IPS-20b (cell line): ENCODE measurements around the gene FDX2.
"Not testable (repeated sequence)": the region's sequence is repeated elsewhere in the genome, so short reads cannot be mapped to it uniquely, and the experiment has no call there.

Experiments
- H3K27ac ChIP-seq: one replicate; pipeline ENCODE4 v1.5.1; 2013; ENCODE audit warnings: low read length
- H3K27me3 ChIP-seq: 2 replicates; pipeline ENCODE4 v1.6.1; 2013; ENCODE audit warnings: mild to moderate bottlenecking, low read length, inconsistent platforms; ENCODE audit not compliant: insufficient read depth
- H3K36me3 ChIP-seq: 2 replicates; pipeline ENCODE4 v1.6.1; 2013; ENCODE audit warnings: low read depth, mild to moderate bottlenecking, inconsistent platforms, low read length, moderate library complexity; ENCODE audit not compliant: insufficient read depth
- H3K4me1 ChIP-seq: 2 replicates; pipeline ENCODE4 v1.6.1; 2013; ENCODE audit warnings: mild to moderate bottlenecking, control low read depth, inconsistent platforms, low read length, moderate library complexity; ENCODE audit not compliant: insufficient read depth
- H3K4me3 ChIP-seq: 2 replicates; pipeline ENCODE4 v1.5.1; 2013; ENCODE audit warnings: mild to moderate bottlenecking, low read length, inconsistent platforms
- H3K9ac ChIP-seq: 2 replicates; pipeline ENCODE4 v1.6.1; 2013; ENCODE audit warnings: low read depth, mild to moderate bottlenecking, inconsistent platforms, low read length, moderate library complexity
- H3K9me3 ChIP-seq: 2 replicates; pipeline ENCODE4 v1.6.1; 2013; ENCODE audit warnings: mild to moderate bottlenecking, low read depth, low read length, inconsistent platforms; ENCODE audit not compliant: insufficient read depth

FDX2 gene

GRCh38 chr19:10285393-10285792 lies 30.4 kb downstream of the FDX2 start:
- Histone ChIP-seq H3K9me3 (no peaks in the 10 kb centered on the region), H3K27me3 (peaks cover 47% of the 10 kb centered on the region), H3K4me3 (no peak overlapping the region), H3K9ac (no peak overlapping the region), H3K27ac (no peak overlapping the region), H3K36me3 (no peaks in the 10 kb centered on the region), H3K4me1 (peaks cover 7% of the 10 kb centered on the region; the same call in 1 of the 2 replicates)

DNA sequence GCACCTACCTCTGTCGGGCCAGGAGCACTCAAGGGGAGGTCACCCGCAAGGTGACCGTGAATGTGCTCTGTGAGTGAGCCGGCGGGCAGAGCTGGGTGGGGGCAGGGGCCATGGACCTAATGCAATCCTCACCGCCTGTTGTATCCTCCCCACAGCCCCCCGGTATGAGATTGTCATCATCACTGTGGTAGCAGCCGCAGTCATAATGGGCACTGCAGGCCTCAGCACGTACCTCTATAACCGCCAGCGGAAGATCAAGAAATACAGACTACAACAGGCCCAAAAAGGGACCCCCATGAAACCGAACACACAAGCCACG lies 30.9 kb downstream of the FDX2 start:
- Histone ChIP-seq H3K27ac (no peak overlapping the region), H3K4me3 (no peak overlapping the region), H3K9ac (no peak overlapping the region), H3K27me3 (peaks cover 42% of the 10 kb centered on the region), H3K4me1 (peaks cover 4% of the 10 kb centered on the region; the same call in 1 of the 2 replicates), H3K9me3 (no peaks in the 10 kb centered on the region), H3K36me3 (no peaks in the 10 kb centered on the region)

DNA sequence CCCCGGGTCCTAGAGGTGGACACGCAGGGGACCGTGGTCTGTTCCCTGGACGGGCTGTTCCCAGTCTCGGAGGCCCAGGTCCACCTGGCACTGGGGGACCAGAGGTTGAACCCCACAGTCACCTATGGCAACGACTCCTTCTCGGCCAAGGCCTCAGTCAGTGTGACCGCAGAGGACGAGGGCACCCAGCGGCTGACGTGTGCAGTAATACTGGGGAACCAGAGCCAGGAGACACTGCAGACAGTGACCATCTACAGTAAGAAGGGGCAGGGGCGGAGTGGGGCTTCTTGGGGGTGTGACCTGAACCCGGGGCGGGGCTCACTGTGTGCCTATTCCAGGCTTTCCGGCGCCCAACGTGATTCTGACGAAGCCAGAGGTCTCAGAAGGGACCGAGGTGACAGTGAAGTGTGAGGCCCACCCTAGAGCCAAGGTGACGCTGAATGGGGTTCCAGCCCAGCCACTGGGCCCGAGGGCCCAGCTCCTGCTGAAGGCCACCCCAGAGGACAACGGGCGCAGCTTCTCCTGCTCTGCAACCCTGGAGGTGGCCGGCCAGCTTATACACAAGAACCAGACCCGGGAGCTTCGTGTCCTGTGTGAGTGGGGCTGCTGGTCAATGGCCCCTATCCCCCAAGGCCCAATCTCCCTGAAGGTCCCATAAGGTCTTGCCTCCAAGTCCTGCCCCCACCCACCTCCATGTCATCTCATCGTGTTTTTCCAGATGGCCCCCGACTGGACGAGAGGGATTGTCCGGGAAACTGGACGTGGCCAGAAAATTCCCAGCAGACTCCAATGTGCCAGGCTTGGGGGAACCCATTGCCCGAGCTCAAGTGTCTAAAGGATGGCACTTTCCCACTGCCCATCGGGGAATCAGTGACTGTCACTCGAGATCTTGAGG lies 31.5 kb downstream of the FDX2 start:
- H3K27ac ChIP-seq: no peak overlapping the region
- no peaks in the 10 kb centered on the region for H3K36me3 ChIP-seq
- H3K9ac ChIP-seq: no peak overlapping the region
- no peaks in the 10 kb centered on the region for H3K9me3 ChIP-seq
- no peak overlapping the region for H3K4me3 ChIP-seq
- peaks cover 36% of the 10 kb centered on the region for H3K27me3 ChIP-seq
- peaks cover 4% of the 10 kb centered on the region; the same call in 1 of the 2 replicates for H3K4me1 ChIP-seq

- Histone ChIP-seq H3K27me3 (peaks cover 28% of the 10 kb centered on the region), H3K4me1 (no peaks in the 10 kb centered on the region), H3K9me3 (no peaks in the 10 kb centered on the region), H3K27ac (no peak overlapping the region), H3K4me3 (no peak overlapping the region), H3K36me3 (no peaks in the 10 kb centered on the region), H3K9ac (no peak overlapping the region)
Measured at GRCh38 chr19:10283301-10284064, 32.3 kb downstream of the FDX2 start.

GRCh38 chr19:10282043-10282442 lies 33.8 kb downstream of the FDX2 start:
- not testable (repeated sequence) for H3K27ac ChIP-seq, H3K4me3 ChIP-seq, H3K9me3 ChIP-seq, H3K36me3 ChIP-seq, H3K9ac ChIP-seq, H3K4me1 ChIP-seq
- H3K27me3 ChIP-seq: peaks cover 13% of the 10 kb centered on the region

- no peaks in the 10 kb centered on the region for H3K36me3 ChIP-seq
- H3K9ac ChIP-seq: no peak overlapping the region
- H3K4me3 ChIP-seq: no peak overlapping the region
- no peaks in the 10 kb centered on the region for H3K9me3 ChIP-seq
- H3K27ac ChIP-seq: no peak overlapping the region
- no peaks in the 10 kb centered on the region for H3K27me3 ChIP-seq
- H3K4me1 ChIP-seq: no peaks in the 10 kb centered on the region
Measured at GRCh38 chr19:10279737-10280442, 35.9 kb downstream of the FDX2 start.

- H3K27ac ChIP-seq: no peak overlapping the region
- H3K36me3 ChIP-seq: no peaks in the 10 kb centered on the region
- H3K4me1 ChIP-seq: no peaks in the 10 kb centered on the region
- H3K9ac ChIP-seq: no peak overlapping the region
- H3K27me3 ChIP-seq: no peaks in the 10 kb centered on the region
- no peak overlapping the region for H3K4me3 ChIP-seq
- H3K9me3 ChIP-seq: no peaks in the 10 kb centered on the region
Measured at GRCh38 chr19:10278935-10279334, 36.9 kb downstream of the FDX2 start.

GRCh38 chr19:10277795-10278589 lies 37.8 kb downstream of the FDX2 start:
- no peak overlapping the region for H3K4me3 ChIP-seq
- no peaks in the 10 kb centered on the region for H3K9me3 ChIP-seq
- no peak overlapping the region for H3K9ac ChIP-seq
- no peak overlapping the region for H3K27ac ChIP-seq
- no peaks in the 10 kb centered on the region for H3K36me3 ChIP-seq
- H3K4me1 ChIP-seq: no peaks in the 10 kb centered on the region
- 0 out of 2 replicates have a peak, but pooled peaks cover under 1% of the 10 kb centered on the region for H3K27me3 ChIP-seq

GRCh38 chr19:10274589-10274988 lies 41.2 kb downstream of the FDX2 start:
- no peaks in the 10 kb centered on the region for H3K9me3 ChIP-seq
- H3K27ac ChIP-seq: no peak overlapping the region
- H3K4me3 ChIP-seq: no peak overlapping the region
- H3K9ac ChIP-seq: no peak overlapping the region
- peaks cover 34% of the 10 kb centered on the region for H3K27me3 ChIP-seq
- H3K36me3 ChIP-seq: no peaks in the 10 kb centered on the region
- no peaks in the 10 kb centered on the region; the same call in 1 of the 2 replicates for H3K4me1 ChIP-seq

- no peak overlapping the region for H3K27ac ChIP-seq
- H3K9ac ChIP-seq: no peak overlapping the region; the same call in 1 of the 2 replicates
- H3K9me3 ChIP-seq: no peaks in the 10 kb centered on the region
- no peaks in the 10 kb centered on the region; the same call in 1 of the 2 replicates for H3K4me1 ChIP-seq
- H3K4me3 ChIP-seq: peak overlapping the region; percentile 68; the same call in 1 of the 2 replicates
- no peaks in the 10 kb centered on the region for H3K36me3 ChIP-seq
- peaks cover 43% of the 10 kb centered on the region for H3K27me3 ChIP-seq
Measured at GRCh38 chr19:10271543-10272086, 44.2 kb downstream of the FDX2 start.
